ENCODE results near the gene MATCAP1. TPM values are rescaled to one million over a fixed set of nuclear protein-coding genes. Genes with fewer than 3 reads are reported as not detected.

The MATCAP1 gene
- polyA plus RNA-seq, 2 of the 4 experiments (the other 2 are of a cell fraction), result 7.5 to 20.8 TPM

GRCh38 chr16:67216612-67217490 lies 33.1 kb upstream of the MATCAP1 start:
- ChIA-PET CTCF (interaction anchor here (0.6 to 1.2 kb wide), 4 partner anchors 12 to 19 kb away, joined by 3 to 4 read pairs (median 3); no protein-coding TSS in a partner anchor), POLR2A (interaction anchor here (0.8 to 1.2 kb wide), 2 partner anchors 9 to 10 kb away, joined by 3 read pairs; no protein-coding TSS in a partner anchor)
- H3K4me1 ChIP-seq, result peaks cover 6% of the 10 kb centered on the region; the same call in 1 of the 3 replicates
- no peak overlapping the region for H3K4me3 ChIP-seq
- H3K9me3 ChIP-seq, result no peaks in the 10 kb centered on the region
- H3K27ac ChIP-seq, result no peak overlapping the region
- no peak overlapping the region for H3K4me2 ChIP-seq
- 78% methylated on average over 18 of the region's 18 CpGs for WGBS (ENCODE audit: missing lambda C conversion rate)
- DNase-seq (ENCODE audit: low read depth in 1 of 2, low spot score in 1 of 2) (no peak), ATAC-seq (no peak; a peak in 2 of 6 replicates), FAIRE-seq (no peak)
- TF ChIP-seq REST (IDR thresholded peaks at IDR 0.05) (no peak), KDM5A (IDR thresholded peaks at IDR 0.05) (no peak), TFCP2L1 (CRISPR knock-in tag; IDR thresholded peaks at IDR 0.05) (no peak), ESRRA (IDR thresholded peaks at IDR 0.05; ENCODE audit: borderline replicate concordance, low read length) (no peak)

GRCh38 chr16:67215706-67216105 lies 31.9 kb upstream of the MATCAP1 start:
- ChIA-PET CTCF (interaction anchor here (2.4 to 10.5 kb wide), 2 partner anchors 10 to 19 kb away, joined by 7 to 105 read pairs; partner anchors contain the start of genes E2F4 and ELMO3), POLR2A (interaction anchor here (0.9 kb wide), 1 partner anchor 69 kb away, joined by 3 read pairs; no protein-coding TSS in a partner anchor)
- no peak overlapping the region for H3K27ac ChIP-seq
- 50% methylated on average over 5 of the region's 5 CpGs for WGBS (ENCODE audit: missing lambda C conversion rate)
- no peak overlapping the region for H3K4me2 ChIP-seq
- TF ChIP-seq RCOR1 (IDR thresholded peaks at IDR 0.05; ENCODE audit: low read depth, low read length), result no peak
- TF ChIP-seq HDAC2 (IDR thresholded peaks at IDR 0.05), result no peak
- TF ChIP-seq TFCP2L1 (CRISPR knock-in tag; IDR thresholded peaks at IDR 0.05), result no peak
- no peak for TF ChIP-seq ZC3H11A (IDR thresholded peaks at IDR 0.05)
- TF ChIP-seq RNF2 (IDR thresholded peaks at IDR 0.05; ENCODE audit: borderline replicate concordance, low read depth), result no peak
- TF ChIP-seq TP53 (CRISPR knock-in tag; IDR thresholded peaks at IDR 0.05), result no peak
- TF ChIP-seq RAD21 (conservative IDR thresholded peaks at IDR 0.05 in 1 of 2, IDR thresholded peaks at IDR 0.05 in 1 of 2), result no peak
- no peak for TF ChIP-seq NFE2L2 (conservative IDR thresholded peaks at IDR 0.05; ENCODE audit: low read length)
- TF ChIP-seq ELK1 (IDR thresholded peaks at IDR 0.05; ENCODE audit: low read depth, low read length), result no peak
- no peak for TF ChIP-seq SREBF2 (IDR thresholded peaks at IDR 0.05)
- no peak for TF ChIP-seq BCL3 (IDR thresholded peaks at IDR 0.05)
- no peak for TF ChIP-seq PHF8 (IDR thresholded peaks at IDR 0.05; ENCODE audit: borderline replicate concordance, low read depth)
- TF ChIP-seq ZNF302 (CRISPR knock-in tag; IDR thresholded peaks at IDR 0.05), result no peak
- TF ChIP-seq JUNB (IDR thresholded peaks at IDR 0.05), result no peak
- TF ChIP-seq REST (IDR thresholded peaks at IDR 0.05), result no peak
- no peak for TF ChIP-seq NR3C1 (IDR thresholded peaks at IDR 0.05)
- TF ChIP-seq HOXB5 (CRISPR knock-in tag; IDR thresholded peaks at IDR 0.05), result no peak
- TF ChIP-seq KDM1A (IDR thresholded peaks at IDR 0.05; ENCODE audit: low read depth), result no peak
- no peak for TF ChIP-seq KDM5A (IDR thresholded peaks at IDR 0.05)
- TF ChIP-seq ZSCAN20 (CRISPR knock-in tag; IDR thresholded peaks at IDR 0.05), result no peak
- H3K4me3 ChIP-seq, result no peak overlapping the region
- no peak for FAIRE-seq
- no peak; a peak in 2 of 6 replicates for ATAC-seq
- H3K9me3 ChIP-seq, result no peaks in the 10 kb centered on the region
- H3K4me1 ChIP-seq, result peaks cover 6% of the 10 kb centered on the region; the same call in 1 of the 3 replicates
- DNase-seq (ENCODE audit: low read depth in 1 of 2, low spot score in 1 of 2), result no peak
